Measurements from ENCODE around the gene ARPIN.

- TF ChIP-seq EZH2 (IDR thresholded peaks at IDR 0.05; ENCODE audit: insufficient read depth, poor library complexity, severe bottlenecking) (no peak), EZH2phosphoT487 (IDR thresholded peaks at IDR 0.05; ENCODE audit: insufficient read depth, low read depth) (no peak)
These were observed 48.8 kb downstream of the ARPIN start for GRCh38 chr15:89863918-89864317.

All from GM23248 (cell line).